SK-N-SH (cell line): ENCODE measurements around the gene DGKZ. TPM values are rescaled to one million over a fixed set of nuclear protein-coding genes. Genes with fewer than 3 reads are reported as not detected.

Experiments used
- CTCF ChIA-PET: fragments of 300-600, 350-600 bp; formaldehyde crosslinking; extraction: SDS; loops from one replicate; lab custom pipeline; 2021; lab: Yijun Ruan, JAX
- POLR2A ChIA-PET: fragments of 350-600 bp; sonication (Branson Sonifier 250); formaldehyde crosslinking; extraction: SDS; loops from one replicate; lab custom pipeline; 2020; ENCODE audit warnings: antibody characterized with exemption, inconsistent platforms; lab: Yijun Ruan, JAX
- DNase-seq: peaks from one replicate; pipeline ENCODE4 v3.0.0; 2012
- H2AFZ ChIP-seq: fragments of 200-600 bp; sonication (generic); 2 replicates; pipeline ENCODE4 v1.8.1; 2016; ENCODE audit warnings: antibody characterized with exemption, mild to moderate bottlenecking, low read depth
- H3F3A ChIP-seq: fragments of 200-600 bp; sonication (generic); replicated peaks from 2 replicates; pipeline ENCODE3; 2016; ENCODE audit warnings: antibody characterized with exemption, mild to moderate bottlenecking; ENCODE audit not compliant: insufficient read depth
- H3K27ac ChIP-seq, 2 experiments: fragments of 200-500 bp in 1 of 2; fragments of 200-600 bp in 1 of 2; sonication (Bioruptor generic) in 1 of 2; sonication (generic), shearing (Covaris generic) in 1 of 2; 2 replicates each; pipeline versions ENCODE4 v1.5.1 to v1.6.1; 2014 to 2016; ENCODE audit warnings: low read depth in 2 of 2, inconsistent platforms in 1 of 2, low read length in 1 of 2, mild to moderate bottlenecking in 1 of 2, mixed read lengths in 1 of 2
- H3K27me3 ChIP-seq: fragments of 200-600 bp; sonication (generic), shearing (Covaris generic); 2 replicates; pipeline ENCODE4 v1.6.1; 2016; ENCODE audit warnings: mixed run types; ENCODE audit not compliant: insufficient read depth
- H3K36me3 ChIP-seq, 2 experiments: fragments of 200-500 bp in 1 of 2; fragments of 200-600 bp in 1 of 2; sonication (Bioruptor generic) in 1 of 2; sonication (generic) in 1 of 2; replicated peaks in 1 of 2; 2 replicates each; pipeline versions ENCODE3 to v1.5.1; 2014 to 2016; ENCODE audit warnings: low read length in 1 of 2, mild to moderate bottlenecking in 1 of 2; ENCODE audit not compliant: insufficient read depth in 2 of 2, control insufficient read depth in 1 of 2
- H3K4me1 ChIP-seq, 2 experiments: fragments of 200-500 bp in 1 of 2; fragments of 200-600 bp in 1 of 2; sonication (Bioruptor generic) in 1 of 2; sonication (generic), shearing (Covaris generic) in 1 of 2; 2 replicates each; pipeline versions ENCODE4 v1.5.1 to v1.6.1; 2014 to 2016; ENCODE audit warnings: low read depth in 1 of 2, low read length in 1 of 2, mixed run types in 1 of 2; ENCODE audit not compliant: insufficient read depth in 2 of 2, control insufficient read depth in 1 of 2
- H3K4me2 ChIP-seq: fragments of 200-600 bp; sonication (generic), shearing (Covaris generic); 2 replicates; pipeline ENCODE4 v1.6.1; 2017; ENCODE audit warnings: mixed run types
- H3K4me3 ChIP-seq, 2 experiments: fragments of 200-500 bp in 1 of 2; fragments of 200-600 bp in 1 of 2; sonication (Bioruptor generic) in 1 of 2; sonication (generic), shearing (Covaris generic) in 1 of 2; 2 replicates each; pipeline versions ENCODE4 v1.5.1 to v1.8.1; 2014 to 2016; ENCODE audit warnings: low read depth in 2 of 2, inconsistent platforms in 1 of 2, low read length in 1 of 2, mild to moderate bottlenecking in 1 of 2, mixed read lengths in 1 of 2, moderate library complexity in 1 of 2
- H3K79me2 ChIP-seq: fragments of 200-600 bp; sonication (generic); 2 replicates; pipeline ENCODE4 v1.8.1; 2017; ENCODE audit warnings: mild to moderate bottlenecking; ENCODE audit not compliant: insufficient read depth
- H3K9ac ChIP-seq: fragments of 200-600 bp; sonication (generic); 2 replicates; pipeline ENCODE4 v1.6.1; 2017; ENCODE audit warnings: mixed run types
- H3K9me2 ChIP-seq: fragments of 200-600 bp; sonication (generic); 2 replicates; pipeline ENCODE4 v1.6.1; 2017; ENCODE audit warnings: mixed run types
- H3K9me3 ChIP-seq: fragments of 200-600 bp; sonication (generic); 2 replicates; pipeline ENCODE4 v1.6.1; 2017; ENCODE audit warnings: mixed run types, mild to moderate bottlenecking, moderate library complexity
- H4K20me1 ChIP-seq: fragments of 200-600 bp; sonication (generic); 2 replicates; pipeline ENCODE4 v1.6.1; 2017; ENCODE audit warnings: mild to moderate bottlenecking, mixed run types; ENCODE audit not compliant: insufficient read depth
- CTCF ChIP-seq: fragments of 200-600 bp; sonication (generic); IDR thresholded peaks from 2 replicates; pipeline ENCODE4 v1.6.1; 2017; ENCODE audit warnings: antibody characterized with exemption, mild to moderate bottlenecking, moderate library complexity
- ELF1 ChIP-seq: IDR thresholded peaks from 2 replicates; pipeline ENCODE4 v1.4.0; 2012
- EZH2phosphoT487 ChIP-seq: fragments of 200-600 bp; sonication (generic); IDR thresholded peaks from 2 replicates; pipeline ENCODE4 v1.6.1; 2017; ENCODE audit warnings: low read depth, mixed run types, mild to moderate bottlenecking, antibody characterized with exemption, moderate library complexity, borderline replicate concordance
- FOSL2 ChIP-seq: IDR thresholded peaks from 2 replicates; pipeline ENCODE4 v1.4.0; 2012; ENCODE audit warnings: low read depth, mild to moderate bottlenecking, moderate library complexity, borderline replicate concordance
- FOXJ3 ChIP-seq: sonication (generic); formaldehyde crosslinking; IDR thresholded peaks from 2 replicates; pipeline ENCODE4 v1.5.1; 2020; ENCODE audit warnings: mild to moderate bottlenecking, missing genetic modification reagents
- FOXM1 ChIP-seq: IDR thresholded peaks from 2 replicates; pipeline ENCODE4 v1.4.0; 2012; ENCODE audit warnings: low read depth, mild to moderate bottlenecking
- GABPA ChIP-seq: IDR thresholded peaks from 2 replicates; pipeline ENCODE4 v1.4.0; 2012; ENCODE audit warnings: low read depth, mild to moderate bottlenecking
- GATA2 ChIP-seq: sonication (generic); formaldehyde crosslinking; IDR thresholded peaks from 2 replicates; pipeline ENCODE4 v1.5.0; 2020; ENCODE audit warnings: mild to moderate bottlenecking, missing genetic modification reagents
- IRF3 ChIP-seq: fragments of 150-350 bp; IDR thresholded peaks from 2 replicates; pipeline ENCODE4 v1.6.1; 2016; ENCODE audit warnings: mild to moderate bottlenecking, low read depth, low read length
- POLR2AphosphoS5 ChIP-seq: IDR thresholded peaks from 2 replicates; pipeline ENCODE4 v1.6.1; 2012; ENCODE audit warnings: low read depth, low read length
- RAD21 ChIP-seq: IDR thresholded peaks from 2 replicates; pipeline ENCODE4 v1.6.1; 2012; ENCODE audit warnings: mild to moderate bottlenecking, low read length
- RCOR1 ChIP-seq: fragments of 150-350 bp; IDR thresholded peaks from 2 replicates; pipeline ENCODE4 v1.6.1; 2017; ENCODE audit warnings: antibody characterized with exemption, low read length
- REST ChIP-seq: IDR thresholded peaks from 2 replicates; pipeline ENCODE4 v1.6.1; 2012; ENCODE audit warnings: mild to moderate bottlenecking, low read depth, low read length, moderate library complexity
- SIN3A ChIP-seq: IDR thresholded peaks from 2 replicates; pipeline ENCODE4 v1.6.1; 2012; ENCODE audit warnings: low read depth, mild to moderate bottlenecking, low read length, moderate library complexity, borderline replicate concordance
- SMC3 ChIP-seq: IDR thresholded peaks from 2 replicates; pipeline ENCODE4 v1.6.1; 2012; ENCODE audit warnings: low read depth, low read length, improper control_type of control experiment
- TAF1 ChIP-seq: IDR thresholded peaks from 2 replicates; pipeline ENCODE4 v1.6.1; 2012; ENCODE audit warnings: low read depth, mild to moderate bottlenecking, low read length, moderate library complexity, borderline replicate concordance
- TCF12 ChIP-seq: IDR thresholded peaks from 2 replicates; pipeline ENCODE4 v1.4.0; 2012
- TEAD4 ChIP-seq: IDR thresholded peaks from 2 replicates; pipeline ENCODE4 v1.4.0; 2012; ENCODE audit warnings: mild to moderate bottlenecking, borderline replicate concordance; ENCODE audit not compliant: insufficient read depth
- ZBTB33 ChIP-seq: IDR thresholded peaks from 2 replicates; pipeline ENCODE4 v1.4.0; 2012; ENCODE audit warnings: low read depth, borderline replicate concordance
- WGBS: methylation state at CpG from one replicate; pipeline ENCODE4 v1.1.6; 2017; ENCODE audit warnings: low lambda C conversion rate; 5-methylcytosine and 5-hydroxymethylcytosine counted together
- polyA plus RNA-seq, 3 experiments: library from polyadenylated mRNA; depleted of rRNA; stranded (reverse); fragments of >200 nt; gene quantifications; 2 replicates each; pipeline ENCODE4 v1.2.3, GENCODE V29; 2012

The DGKZ gene
- polyA plus RNA-seq, 1 of the 3 experiments (the other 2 are of a cell fraction) = 33.2 TPM

GRCh38 chr11:46364791-46365190 lies 17.5 kb downstream of the DGKZ start (continued):
- TF ChIP-seq CTCF = no peak

GRCh38 chr11:46366260-46366659 lies 19.0 kb downstream of the DGKZ start:
- Histone ChIP-seq H2AFZ (no peak overlapping the region), H3K4me1 (peaks cover 25 to 52% of the 10 kb centered on the region in 2 experiments; a peak in 3 of 4 replicates), H3K4me3 (no peak overlapping the region), H3F3A (peaks cover 8% of the 10 kb centered on the region), H3K9me3 (no peaks in the 10 kb centered on the region), H3K9me2 (no peaks in the 10 kb centered on the region), H3K27me3 (no peaks in the 10 kb centered on the region), H3K27ac (no peak overlapping the region), H3K9ac (no peak overlapping the region), H3K79me2 (peaks cover 20% of the 10 kb centered on the region; the same call in 1 of the 2 replicates), H4K20me1 (no peaks in the 10 kb centered on the region), H3K36me3 (peaks cover 5 to 10% of the 10 kb centered on the region in 2 experiments), H3K4me2 (no peak overlapping the region)
- 95% methylated on average over 11 of the region's 22 CpGs for WGBS
- ChIA-PET CTCF (interaction anchor here (0.6 to 18.0 kb wide), 11 partner anchors 12 to 451 kb away, joined by 3 to 423 read pairs (median 5); partner anchors contain the start of genes CHRM4 and DGKZ), POLR2A (interaction anchor here (0.6 kb wide), 1 partner anchor 294 kb away, joined by 3 read pairs; no protein-coding TSS in a partner anchor)
- TF ChIP-seq FOXJ3 (CRISPR knock-in tag) (no peak), ZBTB33 (no peak), IRF3 (no peak), CTCF (no peak), ELF1 (no peak), TCF12 (no peak), FOSL2 (no peak), TAF1 (no peak), REST (no peak), GABPA (no peak), SIN3A (no peak), GATA2 (CRISPR knock-in tag) (no peak), RAD21 (no peak), FOXM1 (no peak), TEAD4 (no peak), RCOR1 (no peak), SMC3 (no peak), EZH2phosphoT487 (no peak), POLR2AphosphoS5 (no peak)
- DNase-seq = no peak
